ENCODE measurements around the gene LIF.

The LIF gene

GRCh38 chr22:30289141-30289979 is 42.8 kb upstream of the LIF start, which contains the start of gene CASTOR1 (continued):
- TF ChIP-seq ZNF513 (tag by site-specific recombination; IDR thresholded peaks at IDR 0.05) (no peak), ZNF10 (tag by site-specific recombination; IDR thresholded peaks at IDR 0.05) (no peak), ZNF37A (tag by site-specific recombination; IDR thresholded peaks at IDR 0.05) (no peak), ZNF248 (tag by site-specific recombination; IDR thresholded peaks at IDR 0.05) (no peak), ZSCAN5A (tag by site-specific recombination; IDR thresholded peaks at IDR 0.05) (no peak), RBAK (tag by site-specific recombination; IDR thresholded peaks at IDR 0.05) (no peak), ZNF747 (tag by site-specific recombination; IDR thresholded peaks at IDR 0.05) (no peak), MYNN (tag by site-specific recombination; IDR thresholded peaks at IDR 0.05; ENCODE audit: borderline replicate concordance) (no peak), SCRT1 (tag by site-specific recombination; IDR thresholded peaks at IDR 0.05; ENCODE audit: borderline replicate concordance) (no peak), ZNF157 (tag by site-specific recombination; IDR thresholded peaks at IDR 0.05) (no peak), PRDM4 (tag by site-specific recombination; IDR thresholded peaks at IDR 0.05) (no peak), ZNF660 (tag by site-specific recombination; IDR thresholded peaks at IDR 0.05) (no peak), SCRT2 (tag by site-specific recombination; IDR thresholded peaks at IDR 0.05) (no peak), PRDM1 (tag by site-specific recombination; IDR thresholded peaks at IDR 0.05) (no peak), ZNF626 (tag by site-specific recombination; IDR thresholded peaks at IDR 0.05) (no peak), EGR2 (tag by site-specific recombination; IDR thresholded peaks at IDR 0.05; ENCODE audit: low read depth) (0 out of 2 replicates have a peak, but pooled peaks have one; percentile 12), ZNF610 (tag by site-specific recombination; IDR thresholded peaks at IDR 0.05; ENCODE audit: borderline replicate concordance) (no peak), ZNF621 (tag by site-specific recombination; IDR thresholded peaks at IDR 0.05) (no peak), ZSCAN30 (tag by site-specific recombination; IDR thresholded peaks at IDR 0.05) (no peak), ZNF658 (tag by site-specific recombination; IDR thresholded peaks at IDR 0.05) (no peak), ZNF394 (tag by site-specific recombination; IDR thresholded peaks at IDR 0.05; ENCODE audit: borderline replicate concordance) (no peak), TRIM28 (IDR thresholded peaks at IDR 0.05; ENCODE audit: borderline replicate concordance, low read length) (no peak)
- TF ChIP-seq, protein P1, sequence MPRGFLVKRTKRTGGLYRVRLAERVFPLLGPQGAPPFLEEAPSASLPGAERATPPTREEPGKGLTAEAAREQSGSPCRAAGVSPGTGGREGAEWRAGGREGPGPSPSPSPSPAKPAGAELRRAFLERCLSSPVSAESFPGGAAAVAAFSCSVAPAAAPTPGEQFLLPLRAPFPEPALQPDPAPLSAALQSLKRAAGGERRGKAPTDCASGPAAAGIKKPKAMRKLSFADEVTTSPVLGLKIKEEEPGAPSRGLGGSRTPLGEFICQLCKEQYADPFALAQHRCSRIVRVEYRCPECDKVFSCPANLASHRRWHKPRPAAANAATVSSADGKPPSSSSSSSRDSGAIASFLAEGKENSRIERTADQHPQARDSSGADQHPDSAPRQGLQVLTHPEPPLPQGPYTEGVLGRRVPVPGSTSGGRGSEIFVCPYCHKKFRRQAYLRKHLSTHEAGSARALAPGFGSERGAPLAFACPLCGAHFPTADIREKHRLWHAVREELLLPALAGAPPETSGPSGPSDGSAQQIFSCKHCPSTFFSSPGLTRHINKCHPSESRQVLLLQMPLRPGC (tag by site-specific recombination; IDR thresholded peaks at IDR 0.05) = no peak
- TF ChIP-seq, protein P2, sequence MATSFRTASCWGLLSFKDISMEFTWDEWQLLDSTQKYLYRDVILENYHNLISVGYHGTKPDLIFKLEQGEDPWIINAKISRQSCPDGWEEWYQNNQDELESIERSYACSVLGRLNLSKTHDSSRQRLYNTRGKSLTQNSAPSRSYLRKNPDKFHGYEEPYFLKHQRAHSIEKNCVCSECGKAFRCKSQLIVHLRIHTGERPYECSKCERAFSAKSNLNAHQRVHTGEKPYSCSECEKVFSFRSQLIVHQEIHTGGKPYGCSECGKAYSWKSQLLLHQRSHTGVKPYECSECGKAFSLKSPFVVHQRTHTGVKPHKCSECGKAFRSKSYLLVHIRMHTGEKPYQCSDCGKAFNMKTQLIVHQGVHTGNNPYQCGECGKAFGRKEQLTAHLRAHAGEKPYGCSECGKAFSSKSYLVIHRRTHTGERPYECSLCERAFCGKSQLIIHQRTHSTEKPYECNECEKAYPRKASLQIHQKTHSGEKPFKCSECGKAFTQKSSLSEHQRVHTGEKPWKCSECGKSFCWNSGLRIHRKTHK (tag by site-specific recombination; IDR thresholded peaks at IDR 0.05) = no peak
- TF ChIP-seq, protein P3, sequence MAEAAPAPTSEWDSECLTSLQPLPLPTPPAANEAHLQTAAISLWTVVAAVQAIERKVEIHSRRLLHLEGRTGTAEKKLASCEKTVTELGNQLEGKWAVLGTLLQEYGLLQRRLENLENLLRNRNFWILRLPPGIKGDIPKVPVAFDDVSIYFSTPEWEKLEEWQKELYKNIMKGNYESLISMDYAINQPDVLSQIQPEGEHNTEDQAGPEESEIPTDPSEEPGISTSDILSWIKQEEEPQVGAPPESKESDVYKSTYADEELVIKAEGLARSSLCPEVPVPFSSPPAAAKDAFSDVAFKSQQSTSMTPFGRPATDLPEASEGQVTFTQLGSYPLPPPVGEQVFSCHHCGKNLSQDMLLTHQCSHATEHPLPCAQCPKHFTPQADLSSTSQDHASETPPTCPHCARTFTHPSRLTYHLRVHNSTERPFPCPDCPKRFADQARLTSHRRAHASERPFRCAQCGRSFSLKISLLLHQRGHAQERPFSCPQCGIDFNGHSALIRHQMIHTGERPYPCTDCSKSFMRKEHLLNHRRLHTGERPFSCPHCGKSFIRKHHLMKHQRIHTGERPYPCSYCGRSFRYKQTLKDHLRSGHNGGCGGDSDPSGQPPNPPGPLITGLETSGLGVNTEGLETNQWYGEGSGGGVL (tag by site-specific recombination; IDR thresholded peaks at IDR 0.05) = peak; percentile 14; the same call in 1 of the 2 replicates
- TF ChIP-seq, protein P4, sequence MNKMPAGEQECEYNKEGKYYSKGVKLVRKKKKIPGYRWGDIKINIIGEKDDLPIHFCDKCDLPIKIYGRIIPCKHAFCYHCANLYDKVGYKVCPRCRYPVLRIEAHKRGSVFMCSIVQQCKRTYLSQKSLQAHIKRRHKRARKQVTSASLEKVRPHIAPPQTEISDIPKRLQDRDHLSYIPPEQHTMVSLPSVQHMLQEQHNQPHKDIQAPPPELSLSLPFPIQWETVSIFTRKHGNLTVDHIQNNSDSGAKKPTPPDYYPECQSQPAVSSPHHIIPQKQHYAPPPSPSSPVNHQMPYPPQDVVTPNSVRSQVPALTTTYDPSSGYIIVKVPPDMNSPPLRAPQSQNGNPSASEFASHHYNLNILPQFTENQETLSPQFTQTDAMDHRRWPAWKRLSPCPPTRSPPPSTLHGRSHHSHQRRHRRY (tag by site-specific recombination; IDR thresholded peaks at IDR 0.05) = no peak

Measured in HEK293 (cell line).